Measurements from ENCODE around the gene MUC5AC. TPM values are rescaled to one million over a fixed set of nuclear protein-coding genes. Genes with fewer than 3 reads are reported as not detected.

The MUC5AC gene
- total RNA-seq, 2 experiments from 2014 or later: not detected

GRCh38 chr11:1116104-1116503 is 41.6 kb upstream of the MUC5AC start:
- intact Hi-C loops (cut with DNase I, micrococcal nuclease): no loop called here
- no peak for ATAC-seq

DNA sequence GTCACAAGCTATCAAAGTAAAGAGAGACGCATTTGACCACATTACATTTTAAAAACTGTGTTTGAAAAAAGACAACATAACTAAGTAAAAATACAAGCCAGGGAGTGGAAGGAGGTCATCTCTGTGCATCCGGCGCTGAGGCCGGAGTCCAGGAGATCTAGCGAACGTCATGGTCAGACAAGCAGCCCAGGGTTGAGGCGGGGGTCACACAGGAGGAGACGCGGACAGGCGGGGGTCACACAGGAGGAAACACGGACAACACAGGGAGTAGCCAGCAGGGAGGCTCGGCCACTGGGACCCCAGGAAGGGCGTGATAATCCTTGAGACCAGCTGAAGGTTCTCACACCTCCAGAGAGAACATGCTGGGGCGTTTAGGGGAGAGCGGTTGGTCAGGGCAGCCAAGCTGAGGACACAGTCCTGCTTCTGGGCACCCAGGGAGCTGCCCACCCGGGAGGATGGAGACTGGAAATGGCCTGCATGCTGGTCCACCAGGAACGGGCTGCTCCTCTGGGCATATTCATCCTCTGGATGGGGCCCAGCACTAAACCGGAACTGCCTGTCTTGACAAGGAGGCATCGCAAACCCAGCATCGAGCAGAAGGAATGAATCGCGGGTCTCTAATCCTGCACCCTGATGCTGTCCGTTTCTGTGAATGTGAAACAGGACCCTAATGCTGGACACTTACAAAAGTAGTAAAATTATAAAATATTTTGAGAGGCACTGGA is 40.9 kb upstream of the MUC5AC start:
- Mint-ChIP-seq H3K4me3 (no peak overlapping the region), H3K27ac (no peak overlapping the region), H3K36me3 (ENCODE audit: low read depth) (no peaks in the 10 kb centered on the region), H3K9me3 (ENCODE audit: low read depth) (no peaks in the 10 kb centered on the region), H3K4me1 (no peaks in the 10 kb centered on the region), H3K27me3 (no peaks in the 10 kb centered on the region)
- ChIA-PET CTCF (interaction anchor here (0.6 kb wide), 1 partner anchor 123 kb away, joined by 3 read pairs; no protein-coding TSS in a partner anchor), POLR2A (no interaction called here)
- ATAC-seq (no peak), DNase-seq (peak; percentile 1)
- intact Hi-C loops (cut with DNase I, micrococcal nuclease): no loop called here

More at GRCh38 chr11:1116104-1116503, 41.6 kb upstream of the MUC5AC start:
- POLR2A ChIA-PET: no interaction called here
- no peaks in the 10 kb centered on the region for H3K9me3 Mint-ChIP-seq (ENCODE audit: low read depth)
- no peak overlapping the region for H3K27ac Mint-ChIP-seq
- CTCF ChIA-PET: interaction anchor here (0.6 kb wide), 2 partner anchors 123 to 147 kb away, joined by 3 read pairs; no protein-coding TSS in a partner anchor
- no peaks in the 10 kb centered on the region for H3K27me3 Mint-ChIP-seq
- no peak for DNase-seq
- no peak overlapping the region for H3K4me3 Mint-ChIP-seq
- H3K36me3 Mint-ChIP-seq (ENCODE audit: low read depth): no peaks in the 10 kb centered on the region
- no peaks in the 10 kb centered on the region for H3K4me1 Mint-ChIP-seq

- Mint-ChIP-seq H3K4me3 (no peak overlapping the region), H3K27me3 (peaks cover 1% of the 10 kb centered on the region), H3K27ac (no peak overlapping the region), H3K4me1 (no peaks in the 10 kb centered on the region), H3K36me3 (ENCODE audit: low read depth) (no peaks in the 10 kb centered on the region), H3K9me3 (ENCODE audit: low read depth) (no peaks in the 10 kb centered on the region)
- intact Hi-C loops (cut with DNase I, micrococcal nuclease): no loop called here
- DNase-seq: peak; percentile 3
- CTCF ChIA-PET: no interaction called here
- no peak for ATAC-seq
- POLR2A ChIA-PET: no interaction called here
Measured at GRCh38 chr11:1117992-1118391, 39.8 kb upstream of the MUC5AC start.

GRCh38 chr11:1118755-1119603 is 38.8 kb upstream of the MUC5AC start:
- no peak overlapping the region for H3K27ac Mint-ChIP-seq
- ChIA-PET CTCF (no interaction called here), POLR2A (no interaction called here)
- peaks cover 1% of the 10 kb centered on the region for H3K27me3 Mint-ChIP-seq
- no peaks in the 10 kb centered on the region for H3K36me3 Mint-ChIP-seq (ENCODE audit: low read depth)
- DNase-seq (no peak), ATAC-seq (no peak)
- H3K9me3 Mint-ChIP-seq (ENCODE audit: low read depth): no peaks in the 10 kb centered on the region
- no peaks in the 10 kb centered on the region for H3K4me1 Mint-ChIP-seq
- intact Hi-C loops (cut with DNase I, micrococcal nuclease): no loop called here
- H3K4me3 Mint-ChIP-seq: no peak overlapping the region

DNA sequence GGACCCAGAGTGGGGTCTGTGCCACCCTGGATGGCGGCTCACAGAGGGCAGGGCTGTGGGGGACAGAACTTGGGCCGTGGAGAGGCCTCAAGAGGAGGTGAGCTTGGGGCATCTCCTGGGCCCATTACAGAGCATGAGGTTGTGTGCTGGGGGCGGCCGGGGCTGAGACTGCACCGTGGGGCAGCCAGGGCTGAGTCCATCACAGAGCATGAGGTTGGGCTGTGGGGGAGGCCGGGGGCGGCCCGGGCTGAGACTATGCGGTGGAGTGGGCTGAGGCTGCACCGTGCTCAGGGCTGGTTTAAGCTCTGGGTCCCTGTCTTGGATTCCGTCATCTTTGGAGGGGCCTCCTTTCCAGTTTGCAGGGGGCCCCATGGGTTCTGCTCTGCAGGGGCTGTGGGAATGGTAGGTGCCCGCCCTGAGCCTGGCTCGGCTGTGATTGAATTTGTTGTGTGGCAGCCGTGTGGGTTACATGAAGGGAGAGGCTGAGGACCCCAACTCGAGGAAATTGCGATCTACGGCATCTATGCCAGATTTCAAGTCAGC is 38.1 kb upstream of the MUC5AC start:
- ChIA-PET POLR2A (no interaction called here), CTCF (no interaction called here)
- intact Hi-C loops (cut with DNase I, micrococcal nuclease): no loop called here

GRCh38 chr11:1120532-1121330 is 37.0 kb upstream of the MUC5AC start:
- peaks cover 5% of the 10 kb centered on the region for H3K27me3 Mint-ChIP-seq
- DNase-seq: peak; percentile 3
- no peak overlapping the region for H3K27ac Mint-ChIP-seq
- no peaks in the 10 kb centered on the region for H3K36me3 Mint-ChIP-seq (ENCODE audit: low read depth)
- H3K4me3 Mint-ChIP-seq: no peak overlapping the region
- ChIA-PET CTCF (no interaction called here), POLR2A (no interaction called here)
- intact Hi-C loops (cut with DNase I, micrococcal nuclease): no loop called here
- H3K9me3 Mint-ChIP-seq (ENCODE audit: low read depth): peaks cover 7% of the 10 kb centered on the region
- H3K4me1 Mint-ChIP-seq: no peaks in the 10 kb centered on the region
- no peak for ATAC-seq

More for the DNA sequence above, 38.1 kb upstream of the MUC5AC start:
- ATAC-seq (no peak), DNase-seq (no peak)
- Mint-ChIP-seq H3K4me3 (no peak overlapping the region), H3K9me3 (ENCODE audit: low read depth) (peaks cover 6% of the 10 kb centered on the region), H3K27ac (no peak overlapping the region), H3K4me1 (no peaks in the 10 kb centered on the region), H3K27me3 (peaks cover 5% of the 10 kb centered on the region), H3K36me3 (ENCODE audit: low read depth) (no peaks in the 10 kb centered on the region)

- H3K27ac Mint-ChIP-seq: no peak overlapping the region
- H3K4me3 Mint-ChIP-seq: no peak overlapping the region
- peaks cover 7% of the 10 kb centered on the region for H3K9me3 Mint-ChIP-seq (ENCODE audit: low read depth)
- no peaks in the 10 kb centered on the region for H3K4me1 Mint-ChIP-seq
- peaks cover 5% of the 10 kb centered on the region for H3K27me3 Mint-ChIP-seq
- ATAC-seq: no peak
- POLR2A ChIA-PET: no interaction called here
- peak; percentile 3 for DNase-seq
- CTCF ChIA-PET: no interaction called here
- no peaks in the 10 kb centered on the region for H3K36me3 Mint-ChIP-seq (ENCODE audit: low read depth)
- intact Hi-C loops (cut with DNase I, micrococcal nuclease): no loop called here
Measured at GRCh38 chr11:1121331-1121812, 36.4 kb upstream of the MUC5AC start.

DNA sequence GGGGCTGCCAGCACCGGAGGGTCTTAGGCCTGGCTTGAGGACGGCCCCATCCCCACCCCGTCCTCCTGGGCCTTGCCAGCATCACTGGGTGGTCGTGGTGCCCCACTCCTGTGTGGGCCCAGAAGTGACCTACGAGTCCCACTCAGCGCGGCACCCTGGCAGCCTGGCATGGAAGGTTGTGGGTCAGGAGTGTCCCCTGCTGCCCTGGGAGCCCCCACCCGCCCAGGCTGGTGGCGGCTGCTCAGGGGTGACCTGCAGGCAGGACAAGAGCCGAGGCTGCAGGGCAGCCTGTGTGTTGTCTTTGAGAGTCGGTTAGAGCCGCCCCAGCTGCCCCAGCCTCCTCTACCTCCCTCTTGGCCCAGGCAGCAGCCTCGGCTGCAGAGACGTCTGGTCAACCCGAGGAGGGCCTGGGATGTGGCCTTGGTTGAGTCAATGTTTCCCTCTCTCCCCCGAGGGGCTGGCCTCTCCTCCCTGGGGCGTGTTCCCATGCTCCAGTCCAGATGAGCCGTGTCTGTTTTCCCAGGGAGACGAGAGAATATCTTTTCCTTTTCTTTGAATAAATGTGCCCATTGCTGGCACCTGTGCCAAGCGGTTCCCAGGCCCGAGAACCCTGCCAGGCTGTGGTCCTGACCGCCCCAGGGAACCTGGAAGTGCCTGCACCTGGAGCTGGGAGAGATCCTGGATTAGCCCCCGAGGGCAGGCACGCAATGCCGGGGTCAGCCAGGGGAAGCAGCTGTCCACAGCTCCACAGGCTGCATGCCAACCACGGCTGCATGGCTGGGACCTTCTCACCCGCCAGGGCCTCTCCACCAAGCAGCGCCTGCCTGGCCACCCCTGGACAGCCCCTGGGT is 35.7 kb upstream of the MUC5AC start:
- intact Hi-C loops (cut with DNase I, micrococcal nuclease): no loop called here
- Mint-ChIP-seq H3K36me3 (ENCODE audit: low read depth) (no peaks in the 10 kb centered on the region), H3K4me3 (no peak overlapping the region), H3K9me3 (ENCODE audit: low read depth) (peaks cover 7% of the 10 kb centered on the region), H3K27me3 (peaks cover 5% of the 10 kb centered on the region), H3K4me1 (no peaks in the 10 kb centered on the region), H3K27ac (no peak overlapping the region)
- CTCF ChIA-PET: no interaction called here
- ATAC-seq (no peak), DNase-seq (no peak)
- POLR2A ChIA-PET: no interaction called here

- H3K9me3 Mint-ChIP-seq (ENCODE audit: low read depth): peaks cover 7% of the 10 kb centered on the region
- no peaks in the 10 kb centered on the region for H3K36me3 Mint-ChIP-seq (ENCODE audit: low read depth)
- peaks cover 5% of the 10 kb centered on the region for H3K27me3 Mint-ChIP-seq
- H3K4me1 Mint-ChIP-seq: no peaks in the 10 kb centered on the region
- ATAC-seq (no peak), DNase-seq (no peak)
- no peak overlapping the region for H3K27ac Mint-ChIP-seq
- intact Hi-C loops (cut with DNase I, micrococcal nuclease): no loop called here
- no peak overlapping the region for H3K4me3 Mint-ChIP-seq
- CTCF ChIA-PET: no interaction called here
- POLR2A ChIA-PET: no interaction called here
Measured at GRCh38 chr11:1122664-1123002, 35.1 kb upstream of the MUC5AC start.

DNA sequence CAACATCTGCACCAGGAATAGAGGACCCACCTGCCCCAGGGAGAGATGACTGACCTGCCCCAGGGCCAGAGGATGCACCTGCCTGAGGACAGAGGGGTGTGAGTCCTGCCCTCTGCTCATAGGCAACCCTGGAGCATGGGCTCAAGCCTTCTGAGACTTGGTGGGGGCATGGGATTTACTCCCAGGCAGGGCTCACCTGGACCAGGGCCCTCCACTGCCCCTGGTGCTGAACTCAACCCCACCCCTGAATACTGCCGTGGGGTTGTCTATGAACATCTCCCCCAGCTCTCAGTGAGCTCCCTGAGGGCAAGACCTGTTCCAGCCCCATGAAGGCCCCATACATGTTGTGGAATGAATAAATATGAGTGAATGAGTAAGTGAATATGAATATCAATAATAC is 33.8 kb upstream of the MUC5AC start:
- no peak overlapping the region for H3K4me3 Mint-ChIP-seq
- H3K27ac Mint-ChIP-seq: no peak overlapping the region
- no peaks in the 10 kb centered on the region for H3K36me3 Mint-ChIP-seq (ENCODE audit: low read depth)
- ATAC-seq (peak; percentile 71), DNase-seq (no peak)
- ChIA-PET CTCF (no interaction called here), POLR2A (no interaction called here)
- peaks cover 7% of the 10 kb centered on the region for H3K9me3 Mint-ChIP-seq (ENCODE audit: low read depth)
- no peaks in the 10 kb centered on the region for H3K4me1 Mint-ChIP-seq
- peaks cover 5% of the 10 kb centered on the region for H3K27me3 Mint-ChIP-seq
- intact Hi-C loops (cut with DNase I, micrococcal nuclease): no loop called here

DNA sequence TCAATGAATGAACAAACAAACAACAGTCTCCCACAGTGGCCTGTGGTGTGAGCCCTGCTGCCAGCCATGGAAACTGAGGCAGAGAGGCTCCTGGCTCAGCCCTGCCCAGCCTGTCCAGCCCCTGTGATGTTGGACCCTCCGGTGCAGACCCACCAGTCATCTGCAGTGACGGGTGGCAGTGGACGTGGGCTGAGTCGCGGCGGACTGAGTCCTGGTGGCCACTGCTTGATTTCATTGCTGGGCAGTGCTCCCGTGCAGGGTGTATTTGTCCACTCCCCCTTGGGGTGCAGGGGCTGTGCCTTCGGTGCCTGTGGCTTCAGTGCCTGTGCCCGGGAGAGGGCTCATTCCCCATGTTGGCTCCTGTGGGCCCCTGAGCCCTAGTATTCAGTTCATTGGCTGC is 31.9 kb upstream of the MUC5AC start:
- DNase-seq (peak; percentile 15), ATAC-seq (no peak)
- Mint-ChIP-seq H3K4me1 (no peaks in the 10 kb centered on the region), H3K4me3 (no peak overlapping the region), H3K36me3 (ENCODE audit: low read depth) (no peaks in the 10 kb centered on the region), H3K27ac (no peak overlapping the region), H3K27me3 (peaks cover 5% of the 10 kb centered on the region), H3K9me3 (ENCODE audit: low read depth) (peaks cover 7% of the 10 kb centered on the region)
- ChIA-PET POLR2A (no interaction called here), CTCF (no interaction called here)
- intact Hi-C loops (cut with DNase I, micrococcal nuclease): no loop called here
